ENCODE data around the gene IFNAR1. TPM values are rescaled to one million over a fixed set of nuclear protein-coding genes. Genes with fewer than 3 reads are reported as not detected.

The IFNAR1 gene
- total RNA-seq, 1 experiment from 2014 or later = 14.2 TPM

DNA sequence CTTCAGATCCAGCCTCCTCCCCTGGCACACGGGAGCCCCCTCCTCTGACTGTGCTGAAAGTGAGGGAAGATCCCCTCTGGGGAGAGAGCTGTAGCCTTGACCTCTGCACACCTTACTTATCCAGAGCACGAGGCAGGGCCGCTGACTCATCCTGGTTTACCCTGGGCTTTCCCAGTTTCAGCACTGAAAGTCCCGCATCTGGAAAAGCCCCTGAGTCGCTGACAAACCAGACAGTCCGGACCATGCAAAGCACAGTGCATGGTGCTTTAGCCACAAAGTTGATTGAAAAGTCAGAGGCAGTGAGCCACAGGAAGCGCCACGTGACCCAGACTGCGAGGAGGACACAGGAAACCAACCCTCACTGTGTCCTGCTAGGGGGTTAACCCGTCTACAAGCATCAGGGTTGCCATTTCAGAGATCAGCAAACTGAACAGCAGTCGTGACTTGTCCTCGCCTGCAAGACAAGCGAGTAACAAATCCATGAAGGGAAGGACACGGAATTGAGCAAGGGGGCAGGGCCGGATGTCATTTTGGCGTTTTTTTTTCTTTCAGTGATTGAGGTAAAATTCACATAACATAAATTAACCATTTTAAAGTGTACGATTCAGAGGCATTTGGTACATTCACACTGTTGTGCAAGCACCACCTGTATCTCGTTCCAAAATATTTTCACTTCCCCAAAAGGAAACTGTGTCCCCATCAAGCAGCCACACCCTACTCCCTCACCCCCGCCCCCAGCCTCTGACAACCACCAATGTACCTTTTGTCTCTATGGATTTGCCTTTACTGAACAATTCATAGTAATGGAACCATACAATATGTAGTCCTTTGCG, 58.5 kb downstream of the IFNAR1 start:
- Histone ChIP-seq H2BK15ac (ENCODE audit: low read depth, low read length) (no peak overlapping the region), H3K18ac (ENCODE audit: insufficient read length, low read depth, low read length) (no peak overlapping the region), H4K5ac (ENCODE audit: insufficient read length, low read depth, low read length) (no peak overlapping the region), H4K91ac (ENCODE audit: insufficient read length, low read depth, low read length) (no peak overlapping the region), H3T11ph (ENCODE audit: low read length) (no peak overlapping the region), H2AFZ (ENCODE audit: low read length) (no peak overlapping the region), H3K79me1 (ENCODE audit: insufficient read depth, low read depth, low read length, poor library complexity, severe bottlenecking) (no peaks in the 10 kb centered on the region), H3K56ac (ENCODE audit: insufficient read length, low read depth, low read length) (no peak overlapping the region), H4K20me1 (ENCODE audit: control insufficient read depth, insufficient read depth, insufficient read length) (no peaks in the 10 kb centered on the region), H3K4me2 (ENCODE audit: insufficient read depth, insufficient read length, low read length) (no peak overlapping the region), H2BK12ac (ENCODE audit: insufficient read length, low read depth, low read length) (no peak overlapping the region), H2BK5ac (ENCODE audit: insufficient read length, low read length) (no peak overlapping the region), H2BK120ac (ENCODE audit: low read depth, low read length, poor library complexity, severe bottlenecking) (no peak overlapping the region), H3K23ac (ENCODE audit: insufficient read length, low read depth, low read length) (no peak overlapping the region), H3K9ac (ENCODE audit: extremely low read depth, insufficient read length, low read length) (no peak overlapping the region), H3K4me1 (ENCODE audit: insufficient read depth, low read length) (no peaks in the 10 kb centered on the region; the same call in 1 of the 2 replicates), H3K27ac (ENCODE audit: insufficient read length, low read depth, low read length) (no peak overlapping the region), H2BK20ac (ENCODE audit: low read depth, low read length, poor library complexity, severe bottlenecking) (no peak overlapping the region), H3K23me2 (ENCODE audit: insufficient read length, low read depth, low read length, poor library complexity, severe bottlenecking) (no peaks in the 10 kb centered on the region), H3K9me3 (ENCODE audit: control insufficient read depth, low read depth, low read length) (no peaks in the 10 kb centered on the region), H3K27me3 (ENCODE audit: insufficient read depth, low read length) (no peaks in the 10 kb centered on the region), H3K4ac (ENCODE audit: low read depth, low read length) (no peak overlapping the region), H3K14ac (ENCODE audit: insufficient read depth, low read length) (0 out of 2 replicates have a peak overlapping the region, but pooled peaks have one; percentile 30), H4K8ac (replicated peaks; ENCODE audit: insufficient read length, low read depth, low read length) (no peak overlapping the region), H3K79me2 (ENCODE audit: insufficient read depth, low read length) (no peaks in the 10 kb centered on the region), H2AK5ac (ENCODE audit: insufficient read length, low read length) (no peak overlapping the region)
- Mint-ChIP-seq H3K9me3 (no peaks in the 10 kb centered on the region; a peak in 1 of 5 replicates), H3K27ac (0 out of 7 replicates have a peak overlapping the region, but pooled peaks of 1 of the 3 experiments have one; percentile 36), H3K4me3 (no peak overlapping the region), H3K36me3 (ENCODE audit: insufficient read depth in 1 of 3, low read depth in 3 of 3) (no peaks in the 10 kb centered on the region), H3K27me3 (ENCODE audit: low read depth) (peaks cover 2% of the 10 kb centered on the region; the same call in 1 of the 2 replicates), H3K4me1 (peaks cover 2 to 7% of the 10 kb centered on the region in 2 experiments; a peak in 2 of 4 replicates)
- no CpG with 5 or more reads among the region's 20 CpGs for WGBS (ENCODE audit: extremely low coverage, insufficient read length, low lambda C conversion rate)
- peak; percentile 45 for DNase-seq
- TF ChIP-seq, protein P1, sequence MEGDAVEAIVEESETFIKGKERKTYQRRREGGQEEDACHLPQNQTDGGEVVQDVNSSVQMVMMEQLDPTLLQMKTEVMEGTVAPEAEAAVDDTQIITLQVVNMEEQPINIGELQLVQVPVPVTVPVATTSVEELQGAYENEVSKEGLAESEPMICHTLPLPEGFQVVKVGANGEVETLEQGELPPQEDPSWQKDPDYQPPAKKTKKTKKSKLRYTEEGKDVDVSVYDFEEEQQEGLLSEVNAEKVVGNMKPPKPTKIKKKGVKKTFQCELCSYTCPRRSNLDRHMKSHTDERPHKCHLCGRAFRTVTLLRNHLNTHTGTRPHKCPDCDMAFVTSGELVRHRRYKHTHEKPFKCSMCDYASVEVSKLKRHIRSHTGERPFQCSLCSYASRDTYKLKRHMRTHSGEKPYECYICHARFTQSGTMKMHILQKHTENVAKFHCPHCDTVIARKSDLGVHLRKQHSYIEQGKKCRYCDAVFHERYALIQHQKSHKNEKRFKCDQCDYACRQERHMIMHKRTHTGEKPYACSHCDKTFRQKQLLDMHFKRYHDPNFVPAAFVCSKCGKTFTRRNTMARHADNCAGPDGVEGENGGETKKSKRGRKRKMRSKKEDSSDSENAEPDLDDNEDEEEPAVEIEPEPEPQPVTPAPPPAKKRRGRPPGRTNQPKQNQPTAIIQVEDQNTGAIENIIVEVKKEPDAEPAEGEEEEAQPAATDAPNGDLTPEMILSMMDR (conservative IDR thresholded peaks at IDR 0.05) = no peak
